Measurements from ENCODE around the gene PCDHGA6.
"Not testable (repeated sequence)": the region's sequence is repeated elsewhere in the genome, so short reads cannot be mapped to it uniquely, and the experiment has no call there.

DNA sequence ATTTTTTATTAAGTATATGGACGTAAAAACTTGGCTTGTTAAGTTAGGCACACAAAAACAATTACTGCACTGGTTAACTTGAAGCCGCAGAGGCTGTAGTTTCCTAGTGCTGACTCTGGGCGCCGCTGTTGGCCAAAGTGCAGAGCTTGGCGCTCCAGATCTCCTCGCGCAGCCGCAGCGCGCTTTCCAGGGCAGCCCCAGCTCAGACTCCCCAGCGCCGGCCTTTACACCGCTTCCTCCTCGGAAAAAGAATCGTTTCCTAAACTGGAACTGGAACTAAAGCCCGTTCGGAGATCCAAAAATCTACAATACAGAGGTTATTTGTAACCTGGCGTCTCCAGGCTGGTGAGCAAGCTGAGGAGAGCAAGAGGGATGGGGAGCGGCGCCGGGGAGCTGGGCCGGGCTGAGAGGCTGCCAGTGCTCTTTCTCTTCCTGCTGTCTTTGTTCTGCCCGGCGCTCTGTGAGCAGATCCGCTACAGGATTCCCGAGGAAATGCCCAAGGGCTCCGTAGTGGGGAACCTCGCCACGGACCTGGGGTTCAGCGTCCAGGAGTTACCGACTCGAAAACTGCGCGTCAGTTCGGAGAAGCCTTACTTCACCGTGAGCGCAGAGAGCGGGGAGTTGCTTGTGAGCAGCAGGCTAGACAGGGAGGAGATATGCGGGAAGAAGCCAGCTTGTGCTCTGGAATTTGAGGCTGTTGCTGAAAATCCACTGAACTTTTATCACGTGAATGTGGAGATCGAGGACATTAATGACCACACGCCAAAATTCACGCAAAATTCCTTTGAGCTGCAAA lies 24.3 kb downstream of the PCDHGA6 start, which contains the start of gene PCDHGB5:
- TF ChIP-seq, protein P1, sequence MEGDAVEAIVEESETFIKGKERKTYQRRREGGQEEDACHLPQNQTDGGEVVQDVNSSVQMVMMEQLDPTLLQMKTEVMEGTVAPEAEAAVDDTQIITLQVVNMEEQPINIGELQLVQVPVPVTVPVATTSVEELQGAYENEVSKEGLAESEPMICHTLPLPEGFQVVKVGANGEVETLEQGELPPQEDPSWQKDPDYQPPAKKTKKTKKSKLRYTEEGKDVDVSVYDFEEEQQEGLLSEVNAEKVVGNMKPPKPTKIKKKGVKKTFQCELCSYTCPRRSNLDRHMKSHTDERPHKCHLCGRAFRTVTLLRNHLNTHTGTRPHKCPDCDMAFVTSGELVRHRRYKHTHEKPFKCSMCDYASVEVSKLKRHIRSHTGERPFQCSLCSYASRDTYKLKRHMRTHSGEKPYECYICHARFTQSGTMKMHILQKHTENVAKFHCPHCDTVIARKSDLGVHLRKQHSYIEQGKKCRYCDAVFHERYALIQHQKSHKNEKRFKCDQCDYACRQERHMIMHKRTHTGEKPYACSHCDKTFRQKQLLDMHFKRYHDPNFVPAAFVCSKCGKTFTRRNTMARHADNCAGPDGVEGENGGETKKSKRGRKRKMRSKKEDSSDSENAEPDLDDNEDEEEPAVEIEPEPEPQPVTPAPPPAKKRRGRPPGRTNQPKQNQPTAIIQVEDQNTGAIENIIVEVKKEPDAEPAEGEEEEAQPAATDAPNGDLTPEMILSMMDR (IDR thresholded peaks at IDR 0.05) = peak; percentile 35
- not testable (repeated sequence) for TF ChIP-seq EZH2 (IDR thresholded peaks at IDR 0.05; ENCODE audit: borderline replicate concordance, insufficient read depth, low read depth, low read length, poor library complexity, severe bottlenecking)

Measured in B cell (primary cell).